GM10847 (cell line): ENCODE measurements around the gene CFAP161.

Experiments
- POLR2A ChIP-seq: IDR thresholded peaks from 2 replicates; pipeline ENCODE4 v1.6.1; 2011; ENCODE audit not compliant: insufficient read length; ENCODE audit errors: extremely low read depth

CFAP161 gene

GRCh38 chr15:81118361-81118760 lies 15.7 kb upstream of the CFAP161 start:
- no peak for TF ChIP-seq POLR2A

- no peak for TF ChIP-seq POLR2A
These were observed 14.0 kb upstream of the CFAP161 start for GRCh38 chr15:81120069-81120468.

- TF ChIP-seq POLR2A = no peak
These were observed 7.2 kb upstream of the CFAP161 start for GRCh38 chr15:81126892-81127291.

GRCh38 chr15:81146006-81146405 lies 11.9 kb downstream of the CFAP161 start:
- TF ChIP-seq POLR2A = no peak

GRCh38 chr15:81146466-81146865 lies 12.4 kb downstream of the CFAP161 start:
- no peak for TF ChIP-seq POLR2A

GRCh38 chr15:81151389-81151788 lies 17.3 kb downstream of the CFAP161 start:
- TF ChIP-seq POLR2A = no peak

GRCh38 chr15:81152339-81152738 lies 18.3 kb downstream of the CFAP161 start:
- TF ChIP-seq POLR2A = no peak

GRCh38 chr15:81152799-81153198 lies 18.7 kb downstream of the CFAP161 start:
- TF ChIP-seq POLR2A = no peak

- TF ChIP-seq POLR2A = no peak
These were observed 21.5 kb downstream of the CFAP161 start for GRCh38 chr15:81155375-81156218.

- TF ChIP-seq POLR2A = no peak
These were observed 22.3 kb downstream of the CFAP161 start for GRCh38 chr15:81156324-81156723.

GRCh38 chr15:81157195-81157938 lies 23.3 kb downstream of the CFAP161 start:
- TF ChIP-seq POLR2A = no peak

GRCh38 chr15:81157939-81158223 lies 23.8 kb downstream of the CFAP161 start:
- no peak for TF ChIP-seq POLR2A

- TF ChIP-seq POLR2A = no peak
These were observed 26.5 kb downstream of the CFAP161 start for GRCh38 chr15:81160312-81161159.

- TF ChIP-seq POLR2A = no peak
These were observed 27.1 kb downstream of the CFAP161 start for GRCh38 chr15:81161160-81161673.

- TF ChIP-seq POLR2A = no peak
These were observed 27.8 kb downstream of the CFAP161 start for GRCh38 chr15:81161851-81162250.
